ENCODE results near the gene TNFRSF4. TPM values are rescaled to one million over a fixed set of nuclear protein-coding genes. Genes with fewer than 3 reads are reported as not detected.

The TNFRSF4 gene
- total and polyA plus RNA-seq, 2 of the 13 experiments (the other 11 are each of a cell fraction or from before 2014, with no cell fraction given) = not detected

- no peak; the same call in 1 of the 2 replicates for TF ChIP-seq ZBTB2 (CRISPR knock-in tag; IDR thresholded peaks at IDR 0.05; ENCODE audit: low read depth)
- no peak for TF ChIP-seq MTA3 (CRISPR knock-in tag; IDR thresholded peaks at IDR 0.05)
- no peak for TF ChIP-seq ZNF510 (CRISPR knock-in tag; IDR thresholded peaks at IDR 0.05; ENCODE audit: low read depth)
- peak; percentile 35; the same call in 1 of the 2 replicates for TF ChIP-seq ATF7-NPFF (CRISPR knock-in tag; IDR thresholded peaks at IDR 0.05; ENCODE audit: low read depth)
- TF ChIP-seq ZC3H4 (CRISPR knock-in tag; IDR thresholded peaks at IDR 0.05; ENCODE audit: borderline replicate concordance) = peak; percentile 27; the same call in 1 of the 2 replicates
- TF ChIP-seq NFKB2 (CRISPR knock-in tag; IDR thresholded peaks at IDR 0.05; ENCODE audit: borderline replicate concordance) = peak; percentile 51; the same call in 1 of the 2 replicates
- peak; percentile 51; the same call in 1 of the 2 replicates for TF ChIP-seq ZNF770 (CRISPR knock-in tag; IDR thresholded peaks at IDR 0.05)
- TF ChIP-seq SOX5 (CRISPR knock-in tag; IDR thresholded peaks at IDR 0.05; ENCODE audit: borderline replicate concordance) = peak; percentile 91
- TF ChIP-seq FOXK1 (CRISPR knock-in tag; IDR thresholded peaks at IDR 0.05; ENCODE audit: borderline replicate concordance, low read depth) = peak; percentile 25; the same call in 1 of the 2 replicates
- no peak; the same call in 1 of the 2 replicates for TF ChIP-seq SALL2 (CRISPR knock-in tag; IDR thresholded peaks at IDR 0.05)
- no peak for TF ChIP-seq ARID3A (IDR thresholded peaks at IDR 0.05; ENCODE audit: low read depth, low read length)
- peak; percentile 78 for TF ChIP-seq RXRB (CRISPR knock-in tag; IDR thresholded peaks at IDR 0.05; ENCODE audit: borderline replicate concordance)
- peak; percentile 59; the same call in 1 of the 2 replicates for TF ChIP-seq SALL1 (CRISPR knock-in tag; IDR thresholded peaks at IDR 0.05)
- peak; percentile 34 for TF ChIP-seq FOXC1 (CRISPR knock-in tag; IDR thresholded peaks at IDR 0.05; ENCODE audit: borderline replicate concordance)
- peak; percentile 91 for TF ChIP-seq IRF9 (CRISPR knock-in tag; IDR thresholded peaks at IDR 0.05; ENCODE audit: borderline replicate concordance)
- 0 out of 2 replicates have a peak, but pooled peaks have one; percentile 53 for TF ChIP-seq CREB3 (CRISPR knock-in tag; IDR thresholded peaks at IDR 0.05)
- TF ChIP-seq KLF12 (CRISPR knock-in tag; IDR thresholded peaks at IDR 0.05; ENCODE audit: borderline replicate concordance) = peak; percentile 46; the same call in 1 of the 2 replicates
- peak; percentile 94 for TF ChIP-seq RARA (CRISPR knock-in tag; IDR thresholded peaks at IDR 0.05)
- 0 out of 2 replicates have a peak, but pooled peaks have one; percentile 31 for TF ChIP-seq ZNF550 (CRISPR knock-in tag; IDR thresholded peaks at IDR 0.05; ENCODE audit: borderline replicate concordance)
- no peak for TF ChIP-seq RFX1 (IDR thresholded peaks at IDR 0.05)
- TF ChIP-seq FOSL1 (CRISPR knock-in tag; IDR thresholded peaks at IDR 0.05; ENCODE audit: borderline replicate concordance) = peak; percentile 53
Observed at GRCh38 chr1:1237874-1238701, 24.1 kb upstream of the TNFRSF4 start (continued).
